ENCODE results near the gene TMEM98.
"Not testable (repeated sequence)": the region's sequence is repeated elsewhere in the genome, so short reads cannot be mapped to it uniquely, and the experiment has no call there.

The TMEM98 gene

DNA sequence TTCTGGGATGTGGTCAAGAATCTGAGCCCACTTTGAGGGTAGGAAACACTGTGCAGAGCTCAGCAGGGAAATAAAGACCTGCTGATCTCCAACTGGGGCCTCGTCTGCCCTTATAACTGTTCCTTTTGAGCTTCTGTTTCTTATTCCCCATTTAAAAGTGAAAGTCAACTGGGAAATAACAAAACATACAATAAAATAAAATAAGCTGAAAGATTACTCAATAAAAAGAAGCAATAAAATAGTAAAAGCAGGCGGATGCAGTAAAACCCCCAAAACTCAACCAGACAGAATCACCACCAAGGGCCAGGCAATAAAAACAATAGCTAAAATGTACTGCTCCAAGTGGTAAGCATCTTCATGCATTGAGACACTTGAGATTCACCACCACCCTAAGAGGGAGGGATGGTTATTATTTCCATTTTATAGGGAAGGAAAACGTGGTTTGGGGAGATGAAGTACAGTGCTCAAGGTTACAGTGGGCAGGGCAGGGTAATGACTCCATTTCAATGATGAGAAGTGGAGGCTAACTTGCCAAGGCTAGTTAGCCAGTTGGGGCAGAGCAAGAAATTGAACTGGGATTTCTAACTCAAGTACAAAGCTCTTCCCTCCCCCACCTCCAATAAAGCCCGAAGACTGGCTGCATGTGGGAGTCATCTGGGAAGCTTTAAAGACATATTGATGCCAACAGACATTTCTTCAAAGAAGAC is 57.2 kb downstream of the TMEM98 start:
- DNase-seq: no peak

DNA sequence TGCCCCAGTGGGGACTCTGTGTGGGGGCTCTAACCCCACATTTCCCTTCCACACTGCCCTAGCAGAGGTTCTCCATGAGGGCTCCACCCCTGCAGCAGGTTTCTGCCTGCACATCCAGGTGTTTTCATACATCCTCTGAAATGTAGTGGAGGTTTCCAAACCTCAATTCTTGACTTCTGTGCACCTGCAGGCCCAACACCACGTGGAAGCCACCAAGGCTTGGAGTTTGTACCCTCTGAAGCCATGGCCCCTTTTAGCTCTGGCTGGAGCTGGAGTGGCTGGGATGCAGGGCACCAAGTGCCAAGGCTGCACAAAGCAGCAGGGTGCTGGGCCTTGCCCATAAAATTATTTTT is 59.5 kb downstream of the TMEM98 start:
- DNase-seq: not testable (repeated sequence)

DNA sequence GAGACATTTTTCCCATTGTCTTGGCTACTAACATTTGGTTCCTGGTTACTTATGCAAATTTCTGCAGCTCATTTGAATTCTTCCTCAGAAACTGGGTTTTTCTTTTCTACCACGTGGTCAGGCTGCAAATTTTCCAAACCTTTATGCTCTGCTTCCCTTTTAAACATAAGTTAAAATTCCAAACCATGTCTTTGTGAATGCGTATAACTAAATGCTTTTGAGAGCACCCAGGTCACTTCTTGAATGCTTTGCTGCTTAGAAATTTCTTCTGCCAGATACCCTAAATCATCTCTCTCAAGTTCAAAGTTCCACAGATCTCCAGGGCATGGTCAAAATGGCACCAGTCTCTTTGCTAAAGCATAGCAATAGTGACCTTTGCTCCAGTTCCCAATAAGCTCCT is 59.9 kb downstream of the TMEM98 start:
- not testable (repeated sequence) for DNase-seq

DNA sequence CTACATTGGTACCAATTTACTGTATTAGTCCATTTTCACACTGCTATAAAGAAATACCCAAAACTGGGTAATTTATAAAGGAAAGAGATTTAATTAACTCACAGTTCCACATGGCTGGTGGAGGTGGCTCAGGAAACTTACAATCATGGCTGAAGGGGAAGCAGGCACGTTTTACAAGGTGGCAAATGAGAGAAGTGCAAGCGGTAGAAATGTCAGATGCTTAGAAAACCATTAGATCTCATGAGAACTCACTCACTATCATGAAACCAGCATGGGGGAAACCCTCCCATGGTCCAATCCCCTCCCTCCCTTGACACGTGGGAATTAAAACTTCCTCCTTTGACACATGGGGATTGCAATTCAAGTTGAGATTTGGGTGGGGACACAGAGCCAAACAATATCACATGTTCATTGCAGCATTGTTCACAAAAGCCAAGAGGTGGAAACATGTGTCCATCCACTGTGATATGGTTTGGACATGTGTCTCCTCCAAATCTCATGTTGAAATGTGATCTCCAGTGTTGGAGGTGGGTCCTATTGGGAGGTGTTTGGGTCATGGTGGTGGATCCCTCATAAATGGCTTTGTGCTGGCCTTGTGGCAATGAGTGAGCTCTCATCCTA is 60.6 kb downstream of the TMEM98 start:
- no peak for DNase-seq

GRCh38 chr17:32992321-32993033 is 64.5 kb downstream of the TMEM98 start:
- no peak for DNase-seq

GRCh38 chr17:32993977-32994376 is 66.0 kb downstream of the TMEM98 start:
- no peak for DNase-seq

Data from effector CD8-positive, alpha-beta T cell (primary cell).